Raji (cell line): ENCODE results near the gene PAPSS1.

Source experiments
- POLR2A ChIP-seq: IDR thresholded peaks from 2 replicates; pipeline ENCODE4 v1.6.1; 2011; ENCODE audit warnings: low read depth, low read length, control low read depth; ENCODE audit not compliant: insufficient read depth

Gene PAPSS1

GRCh38 chr4:107719922-107720722 lies at the start of gene PAPSS1:
Gene PAPSS1, minus strand, starts transcription at chr4:107720234. Its CDS starts 55 bp downstream, at chr4:107720179.
- TF ChIP-seq POLR2A: peak; percentile 79

GRCh38 chr4:107760281-107760947 lies 40.4 kb upstream of the PAPSS1 start:
- no peak for TF ChIP-seq POLR2A

GRCh38 chr4:107757864-107758476 lies 37.9 kb upstream of the PAPSS1 start:
- TF ChIP-seq POLR2A: no peak

GRCh38 chr4:107757283-107757682 lies 37.2 kb upstream of the PAPSS1 start:
- no peak for TF ChIP-seq POLR2A

- TF ChIP-seq POLR2A: no peak
Measured at GRCh38 chr4:107755841-107756356, 35.9 kb upstream of the PAPSS1 start.

- TF ChIP-seq POLR2A: no peak
Measured at GRCh38 chr4:107751670-107752069, 31.6 kb upstream of the PAPSS1 start.

- TF ChIP-seq POLR2A: no peak
Measured at GRCh38 chr4:107747748-107748486, 27.9 kb upstream of the PAPSS1 start.

GRCh38 chr4:107746161-107746560 lies 26.1 kb upstream of the PAPSS1 start:
- no peak for TF ChIP-seq POLR2A

- no peak for TF ChIP-seq POLR2A
Measured at GRCh38 chr4:107744532-107744931, 24.5 kb upstream of the PAPSS1 start.

- no peak for TF ChIP-seq POLR2A
Measured at GRCh38 chr4:107743532-107743931, 23.5 kb upstream of the PAPSS1 start.

GRCh38 chr4:107742791-107743190 lies 22.8 kb upstream of the PAPSS1 start:
- no peak for TF ChIP-seq POLR2A

GRCh38 chr4:107742196-107742595 lies 22.2 kb upstream of the PAPSS1 start:
- no peak for TF ChIP-seq POLR2A

GRCh38 chr4:107740950-107741701 lies 21.1 kb upstream of the PAPSS1 start:
- TF ChIP-seq POLR2A: no peak

- no peak for TF ChIP-seq POLR2A
Measured at GRCh38 chr4:107740381-107740780, 20.3 kb upstream of the PAPSS1 start.

GRCh38 chr4:107737450-107737849 lies 17.4 kb upstream of the PAPSS1 start:
- no peak for TF ChIP-seq POLR2A

GRCh38 chr4:107736924-107737448 lies 17.0 kb upstream of the PAPSS1 start:
- TF ChIP-seq POLR2A: no peak
